Measurements from ENCODE around the gene PRKAR1B. TPM values are rescaled to one million over a fixed set of nuclear protein-coding genes. Genes with fewer than 3 reads are reported as not detected.
A peak's percentile ranks its signal among the peaks of the same experiment; 100 is the strongest.

Gene PRKAR1B
- total RNA-seq, 1 experiment from 2014 or later: 35.3 TPM

DNA sequence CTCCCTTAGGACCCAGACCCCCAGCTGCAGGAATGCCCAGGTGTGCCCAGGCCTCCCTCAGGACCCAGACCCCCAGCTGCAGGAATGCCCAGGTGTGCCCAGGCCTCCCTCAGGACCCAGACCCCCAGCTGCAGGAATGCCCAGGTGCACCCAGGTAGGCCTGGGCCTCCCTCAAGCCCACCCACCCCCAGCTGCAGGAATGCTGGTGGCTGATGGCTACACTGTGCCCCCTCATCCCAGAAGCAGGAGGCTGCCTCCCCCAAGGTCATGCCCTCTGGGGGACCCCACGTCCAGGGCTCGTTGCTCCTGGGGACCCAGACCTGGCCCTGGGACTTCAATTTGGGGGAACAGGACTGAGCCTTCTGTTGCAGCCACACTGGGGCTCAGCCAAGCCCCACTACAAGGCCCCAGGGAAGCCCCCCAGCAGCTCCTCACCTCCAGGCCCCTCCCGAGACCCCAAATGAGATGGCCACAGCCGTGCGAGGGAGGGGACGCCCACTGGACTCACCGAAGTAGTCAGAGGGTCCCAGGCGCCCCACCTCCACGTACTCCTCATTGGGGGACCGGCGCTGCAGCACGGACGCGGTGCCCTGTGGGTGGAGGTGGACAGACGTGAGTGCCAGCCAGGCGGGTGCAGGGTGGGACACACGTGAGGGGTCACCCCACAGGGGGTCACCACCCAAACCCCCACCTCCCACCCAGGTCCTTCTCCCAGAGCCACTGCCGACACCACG lies 176.0 kb downstream of the PRKAR1B start:
- no peak for DNase-seq (ENCODE audit: low read depth)
- in situ Hi-C loops (cut with HindIII; ENCODE audit: low pct_unique_long_range_greater_than_20kb, low sequenced_read_pairs): no loop called here

DNA sequence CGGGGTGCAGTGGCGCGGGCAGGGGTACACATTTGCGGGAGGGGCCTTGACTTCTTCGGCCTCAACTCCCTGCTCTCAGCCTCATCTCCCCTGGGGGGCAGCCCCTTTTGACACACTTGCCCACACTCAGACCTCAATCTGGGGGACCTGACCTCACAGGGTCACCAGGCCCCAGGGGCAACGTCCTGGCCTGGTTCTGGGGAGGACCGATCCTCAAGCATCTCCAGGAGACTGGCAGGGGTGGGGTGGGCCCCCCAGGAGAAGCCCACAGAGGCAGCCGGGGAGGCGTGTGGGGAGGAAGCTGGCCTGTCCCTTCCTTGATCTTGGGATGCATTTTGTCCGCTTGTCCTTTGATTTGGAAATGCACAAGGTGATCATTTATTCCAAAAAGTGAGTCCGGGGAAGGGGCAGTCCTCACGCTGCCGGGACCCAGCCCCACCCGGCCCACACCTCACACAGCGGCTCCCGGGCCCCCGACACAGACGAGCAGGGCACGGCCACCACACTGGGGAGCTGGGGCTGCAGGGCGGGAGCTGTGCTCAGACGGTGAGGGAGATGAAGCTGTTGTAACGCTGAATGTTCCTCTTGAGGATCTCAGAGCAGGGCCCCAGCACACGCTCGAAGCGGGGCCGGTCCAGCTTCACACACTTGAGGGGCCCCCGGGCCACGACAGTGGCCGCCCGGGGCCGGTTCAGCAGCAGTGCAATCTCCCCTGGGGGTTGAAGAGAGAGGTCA lies 177.0 kb downstream of the PRKAR1B start:
- in situ Hi-C loops (cut with HindIII; ENCODE audit: low pct_unique_long_range_greater_than_20kb, low sequenced_read_pairs): no loop called here
- DNase-seq (ENCODE audit: low read depth): no peak

DNA sequence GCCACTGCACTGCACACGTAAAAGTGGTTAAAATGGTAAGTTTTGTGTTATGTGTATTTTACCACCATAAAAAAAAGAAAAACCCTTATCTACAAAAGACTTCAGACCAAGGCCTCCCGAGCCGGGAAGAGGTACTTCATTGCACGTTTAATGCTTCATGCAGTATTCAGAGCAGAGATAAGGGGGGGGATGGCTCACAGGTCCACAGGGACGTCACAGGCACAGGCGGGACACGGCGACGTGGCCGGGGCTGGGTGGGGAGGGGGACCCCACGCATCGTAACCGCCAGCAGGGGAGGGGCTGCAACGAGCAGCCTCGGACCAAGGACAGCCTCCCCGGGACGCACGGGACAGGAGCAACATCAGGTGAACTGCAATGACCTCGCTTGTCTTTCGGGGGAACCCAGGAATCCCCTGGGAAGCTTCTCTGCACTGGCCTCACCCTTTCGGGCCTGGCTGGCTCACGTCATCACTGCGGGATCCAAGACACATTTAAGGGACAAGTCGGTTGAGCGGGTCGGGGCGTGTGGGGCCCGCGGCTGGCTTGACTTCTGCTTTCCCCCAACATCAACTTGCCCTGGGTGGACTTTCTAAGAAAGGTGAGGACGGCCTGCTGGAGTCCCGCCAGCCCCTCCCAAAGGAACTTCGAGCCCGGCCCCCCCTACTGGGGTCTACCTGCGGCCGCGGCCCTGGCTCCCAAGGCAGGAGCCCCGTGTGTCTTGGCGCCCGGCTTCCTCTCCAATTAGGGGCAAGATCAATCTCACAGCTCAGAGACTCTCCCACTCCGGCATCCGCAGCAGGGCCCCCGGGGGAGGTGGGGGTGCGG lies 177.8 kb downstream of the PRKAR1B start:
- no peak for DNase-seq (ENCODE audit: low read depth)
- in situ Hi-C loops (cut with HindIII; ENCODE audit: low pct_unique_long_range_greater_than_20kb, low sequenced_read_pairs): no loop called here

DNA sequence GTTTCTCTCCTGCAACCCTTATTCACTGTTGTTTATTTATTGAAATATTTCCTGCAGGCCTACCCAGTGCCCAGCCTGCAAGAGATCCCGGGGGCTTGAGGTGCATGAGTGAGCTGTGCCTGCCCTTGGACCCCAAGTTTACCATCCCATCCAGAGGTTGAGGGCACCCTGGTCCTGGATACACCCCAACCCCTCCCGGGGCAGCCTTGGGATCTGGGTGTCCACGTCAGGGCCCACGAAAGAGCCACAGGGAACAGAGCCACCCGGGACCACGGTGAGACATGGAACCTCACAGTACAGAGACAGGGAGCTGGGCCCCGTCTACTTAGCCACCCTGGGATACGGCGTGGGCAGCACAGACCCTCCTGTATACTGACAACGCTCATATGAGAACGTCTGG lies 178.7 kb downstream of the PRKAR1B start:
- in situ Hi-C loops (cut with HindIII; ENCODE audit: low pct_unique_long_range_greater_than_20kb, low sequenced_read_pairs): no loop called here
- DNase-seq (ENCODE audit: low read depth): no peak

DNA sequence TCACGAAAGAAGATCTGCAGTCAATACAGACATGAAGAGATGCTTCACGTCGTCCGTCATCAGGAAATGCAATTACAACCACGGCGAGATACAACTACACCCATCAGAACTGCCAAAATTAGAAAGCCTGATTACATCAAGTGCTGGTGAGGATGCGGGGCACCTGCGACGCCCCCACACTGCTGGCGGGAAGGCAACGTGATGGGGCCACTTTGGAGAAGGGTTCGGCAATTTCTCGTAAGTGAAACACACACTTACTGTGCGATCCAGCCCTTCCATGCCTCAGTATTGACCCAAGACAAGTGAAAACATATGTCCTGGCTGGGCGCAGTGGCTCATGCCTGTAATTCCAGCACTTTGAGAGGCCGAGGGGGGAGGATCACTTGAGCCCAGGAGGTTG lies 181.6 kb downstream of the PRKAR1B start:
- in situ Hi-C loops (cut with HindIII; ENCODE audit: low pct_unique_long_range_greater_than_20kb, low sequenced_read_pairs): no loop called here
- DNase-seq (ENCODE audit: low read depth): no peak

DNA sequence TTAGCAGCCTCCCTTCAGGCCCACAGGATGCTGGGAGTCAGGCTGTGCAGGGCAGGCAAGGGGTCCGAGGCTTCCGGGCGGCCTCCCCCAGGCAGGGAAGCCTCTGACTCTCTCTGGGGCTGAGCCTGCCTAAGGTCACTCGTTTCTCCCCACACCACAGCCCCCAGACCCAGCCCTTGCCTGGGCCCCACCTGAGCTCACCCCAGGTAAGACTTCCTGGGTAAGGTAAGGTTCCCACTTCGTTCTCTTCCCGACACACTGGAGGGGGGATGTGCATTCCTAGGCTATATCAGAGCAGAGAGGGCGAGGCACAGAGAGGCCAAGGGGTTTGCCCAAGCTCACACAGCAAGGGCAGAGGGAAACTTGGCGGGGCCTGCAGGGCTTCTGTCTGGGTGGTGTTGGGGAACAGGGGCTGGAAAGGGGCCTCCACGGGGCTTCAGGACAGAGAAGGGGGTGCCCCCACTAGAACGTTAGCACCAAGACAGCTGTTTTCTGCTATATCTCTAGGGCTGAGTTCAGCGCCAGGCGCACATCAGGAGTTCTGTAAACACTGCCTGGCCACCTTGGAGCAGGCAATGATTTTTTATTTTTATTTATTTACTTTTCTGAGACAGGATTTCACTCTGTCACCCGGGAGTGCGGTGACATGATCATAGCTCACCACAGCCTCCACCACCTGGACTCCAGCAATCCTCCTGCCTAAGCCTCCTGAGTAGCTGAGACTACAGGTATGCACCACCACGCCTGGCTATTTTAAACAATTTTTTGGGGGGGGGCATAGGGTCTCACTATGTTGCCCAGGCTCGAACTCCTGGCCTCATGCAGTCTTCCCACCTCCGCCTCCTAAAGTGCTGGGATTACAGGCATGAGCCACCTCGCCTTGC lies 182.5 kb downstream of the PRKAR1B start:
- in situ Hi-C loops (cut with HindIII; ENCODE audit: low pct_unique_long_range_greater_than_20kb, low sequenced_read_pairs): no loop called here
- DNase-seq (ENCODE audit: low read depth): no peak

DNA sequence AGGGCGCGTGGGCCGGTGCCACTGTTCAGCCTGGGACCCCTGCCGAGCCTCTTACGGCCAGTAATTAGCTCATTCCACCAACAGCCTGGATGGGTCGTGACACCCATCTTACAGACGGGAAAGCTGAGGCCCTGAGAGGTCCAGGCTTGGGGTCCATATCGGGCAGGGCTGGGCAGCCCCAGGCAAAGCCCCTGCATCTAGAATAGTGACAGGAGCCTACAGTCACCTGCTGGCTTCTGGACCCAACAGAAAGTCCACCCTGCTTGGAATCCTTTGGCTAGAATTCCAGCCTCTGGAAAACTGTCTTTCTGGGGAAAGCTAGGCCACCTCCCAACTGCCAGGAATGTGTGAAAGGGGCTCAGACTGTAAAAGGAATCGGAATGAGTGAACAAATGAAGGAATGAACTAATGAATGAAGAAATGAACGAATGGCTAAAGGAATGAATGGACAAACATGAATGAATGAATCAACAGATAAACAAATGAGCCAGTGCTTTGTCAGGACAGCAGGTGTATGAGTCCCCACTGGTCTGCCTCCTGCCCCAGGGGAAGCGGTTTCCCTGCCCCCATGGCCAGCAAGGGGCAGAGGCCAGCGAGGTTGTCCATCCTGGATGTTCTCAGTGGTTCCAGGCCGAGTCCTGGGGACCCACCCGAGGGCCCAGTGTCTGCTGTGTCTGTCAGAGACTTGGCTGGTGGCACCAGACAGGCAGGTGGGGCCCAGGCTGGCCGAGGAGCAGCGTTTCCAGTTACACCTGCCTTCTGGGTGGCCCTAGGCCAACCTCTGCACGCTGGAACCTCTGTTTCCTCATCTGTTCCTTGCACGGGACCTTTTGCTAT lies 183.4 kb downstream of the PRKAR1B start:
- in situ Hi-C loops (cut with HindIII; ENCODE audit: low pct_unique_long_range_greater_than_20kb, low sequenced_read_pairs): no loop called here

DNA sequence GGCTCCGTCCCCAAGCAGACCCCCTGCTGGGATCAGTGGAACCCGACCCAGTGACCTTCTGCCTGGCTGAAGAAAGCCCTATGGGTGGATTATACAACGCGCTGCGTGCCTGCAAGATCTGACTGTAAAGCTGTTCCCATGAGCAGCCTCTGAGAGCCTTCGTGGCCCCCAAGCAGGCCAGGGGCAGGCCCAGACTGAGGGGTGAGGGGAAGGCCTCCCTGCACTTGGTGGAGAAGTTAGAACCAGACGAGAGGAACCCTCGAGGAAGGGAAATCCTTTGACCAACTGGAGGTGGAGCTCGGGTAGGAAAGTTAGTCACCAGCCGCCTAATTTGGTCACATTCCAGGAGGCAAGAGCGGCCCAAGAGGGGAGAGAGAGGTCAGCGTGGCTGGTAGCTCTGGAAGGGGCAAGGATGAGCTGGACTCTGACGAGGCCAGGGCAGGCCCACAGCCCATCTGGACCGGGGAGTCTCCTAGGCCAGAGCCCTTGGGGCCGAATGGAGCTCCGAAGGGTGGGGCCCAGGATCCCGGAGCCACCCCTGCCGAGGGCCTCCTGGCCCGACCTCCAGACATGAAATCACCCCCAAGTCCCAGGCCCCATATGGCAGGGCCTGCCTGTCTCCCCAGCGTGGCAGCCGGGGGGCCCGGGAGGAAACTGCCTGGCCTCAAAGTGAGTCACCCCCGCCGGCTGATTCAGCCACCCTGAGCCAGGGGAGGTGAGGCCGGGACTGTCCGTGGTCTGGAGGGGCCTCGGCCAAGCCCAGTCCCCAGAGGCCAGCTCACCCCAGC lies 184.2 kb downstream of the PRKAR1B start:
- in situ Hi-C loops (cut with HindIII; ENCODE audit: low pct_unique_long_range_greater_than_20kb, low sequenced_read_pairs): no loop called here
- peak; percentile 87 for DNase-seq (ENCODE audit: low read depth)

More for the DNA sequence above, 183.4 kb downstream of the PRKAR1B start:
- DNase-seq (ENCODE audit: low read depth): no peak

DNA sequence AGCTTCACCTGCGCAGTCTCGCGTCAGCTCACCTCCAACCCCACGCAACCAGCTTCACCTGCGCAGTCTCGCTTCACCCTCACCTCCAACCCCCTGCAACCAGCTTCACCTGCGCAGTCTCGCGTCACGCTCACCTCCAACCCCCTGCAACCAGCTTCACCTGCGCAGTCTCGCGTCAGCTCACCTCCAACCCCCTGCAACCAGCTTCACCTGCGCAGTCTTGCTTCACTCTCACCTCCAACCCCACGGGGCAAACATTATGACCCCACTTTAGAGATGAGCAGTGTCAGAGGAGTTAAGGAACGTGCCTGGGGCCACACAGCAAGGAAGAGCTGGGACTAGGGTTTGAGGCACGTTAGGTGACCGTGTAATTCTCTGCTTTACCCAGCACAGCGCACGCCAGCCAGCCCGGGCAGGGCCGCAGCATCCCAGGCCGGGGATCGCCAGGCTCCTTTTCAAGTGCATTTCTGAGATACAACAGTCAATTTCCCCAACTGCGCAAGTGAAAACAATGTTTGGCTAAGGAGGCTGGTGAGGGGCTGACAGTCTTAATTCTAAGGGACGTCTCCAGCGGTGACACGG lies 184.9 kb downstream of the PRKAR1B start:
- DNase-seq (ENCODE audit: low read depth): no peak
- in situ Hi-C loops (cut with HindIII; ENCODE audit: low pct_unique_long_range_greater_than_20kb, low sequenced_read_pairs): no loop called here

DNA sequence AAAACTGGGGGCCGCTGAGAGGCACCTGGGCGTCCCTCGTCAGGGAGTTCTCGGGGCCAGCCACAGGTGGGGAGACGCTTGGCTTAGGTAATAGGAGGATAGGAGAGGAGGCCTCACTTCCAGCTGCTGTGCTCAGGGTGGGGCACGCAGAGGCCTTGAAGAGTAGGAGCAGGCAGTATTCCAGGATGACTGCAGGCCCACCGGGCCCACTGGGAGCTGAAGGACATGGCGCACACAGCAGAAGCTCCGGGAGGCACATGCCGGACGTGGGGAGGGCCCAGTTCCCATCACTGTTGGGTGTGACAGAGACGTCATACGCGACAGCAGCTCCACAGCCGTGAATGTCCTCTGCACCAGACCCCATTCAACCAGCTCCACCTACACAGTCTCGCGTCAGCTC lies 185.4 kb downstream of the PRKAR1B start:
- in situ Hi-C loops (cut with HindIII; ENCODE audit: low pct_unique_long_range_greater_than_20kb, low sequenced_read_pairs): no loop called here
- DNase-seq (ENCODE audit: low read depth): no peak

DNA sequence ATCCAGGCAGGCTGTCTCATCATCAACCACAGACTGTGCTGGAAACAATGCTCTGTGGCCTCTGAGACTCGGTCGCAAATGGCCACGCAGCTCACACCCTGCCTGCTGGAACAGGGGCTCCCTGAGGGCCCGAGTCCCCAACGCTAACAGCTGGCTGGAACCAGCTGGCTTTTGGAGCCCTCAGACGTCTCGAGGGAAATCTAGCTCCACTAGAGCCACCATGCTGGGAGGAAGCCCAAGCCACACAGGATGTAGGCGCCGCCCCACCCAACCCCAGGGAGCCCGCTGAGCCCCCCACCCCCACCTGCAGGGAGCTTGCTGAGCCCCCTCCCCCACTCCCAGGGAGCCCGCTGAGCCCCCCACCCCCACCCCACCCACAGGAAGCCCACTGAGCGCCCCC lies 186.1 kb downstream of the PRKAR1B start:
- in situ Hi-C loops (cut with HindIII; ENCODE audit: low pct_unique_long_range_greater_than_20kb, low sequenced_read_pairs): no loop called here
- DNase-seq (ENCODE audit: low read depth): no peak

DNA sequence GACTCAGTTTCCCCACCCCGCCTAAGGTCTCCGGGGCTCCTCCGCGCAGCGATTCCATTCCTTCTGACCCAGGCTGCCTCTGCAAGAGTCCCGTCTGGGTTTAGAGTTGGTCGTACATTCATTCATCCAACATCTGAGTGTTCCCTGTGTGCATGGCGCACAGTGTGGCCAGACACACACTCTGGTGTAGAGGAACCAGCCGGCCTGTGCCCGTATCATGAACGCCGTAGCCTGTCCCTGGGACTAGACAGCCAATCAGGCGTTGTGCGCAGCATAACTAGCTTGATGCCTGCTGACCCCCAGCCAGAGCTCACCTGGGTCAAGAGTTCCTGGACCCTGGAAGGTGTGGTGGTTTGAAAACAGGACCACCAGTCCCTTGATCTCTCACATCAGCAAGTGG lies 186.5 kb downstream of the PRKAR1B start:
- no peak for DNase-seq (ENCODE audit: low read depth)
- in situ Hi-C loops (cut with HindIII; ENCODE audit: low pct_unique_long_range_greater_than_20kb, low sequenced_read_pairs): no loop called here

DNA sequence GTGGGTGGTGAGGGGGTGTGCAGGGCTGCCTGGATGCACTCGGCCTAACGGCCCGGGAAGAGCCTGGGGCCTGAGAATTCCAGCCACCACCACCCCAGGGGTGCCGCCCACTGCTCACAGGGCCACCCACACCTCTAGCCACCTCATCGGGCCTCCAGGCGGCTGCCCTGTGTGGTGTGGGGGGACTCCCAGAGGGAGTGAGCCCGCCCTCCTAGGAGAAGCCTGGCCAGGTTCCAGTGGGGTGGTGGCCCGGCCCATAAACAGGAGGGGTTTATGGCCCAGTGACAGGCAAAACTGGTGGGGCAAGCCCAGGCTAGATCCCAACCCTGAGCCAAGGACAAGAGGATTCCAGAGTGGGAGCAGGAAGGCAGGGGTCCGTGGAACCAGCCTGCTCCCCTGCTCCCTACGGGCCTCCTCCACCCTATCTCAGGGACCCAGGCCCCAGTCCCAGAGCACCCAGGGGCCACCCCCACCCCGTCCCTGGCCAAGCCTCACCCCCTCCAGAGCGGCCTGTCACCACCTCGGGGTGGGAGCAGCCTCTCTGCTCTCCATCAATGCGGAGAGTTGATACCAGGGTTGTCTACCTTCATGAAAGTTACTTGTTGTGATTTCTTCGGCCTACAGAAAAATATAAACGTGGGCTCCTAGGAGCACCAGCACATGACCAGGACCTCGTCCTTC lies 187.2 kb downstream of the PRKAR1B start:
- DNase-seq (ENCODE audit: low read depth): peak; percentile 99
- in situ Hi-C loops (cut with HindIII; ENCODE audit: low pct_unique_long_range_greater_than_20kb, low sequenced_read_pairs): no loop called here

DNA sequence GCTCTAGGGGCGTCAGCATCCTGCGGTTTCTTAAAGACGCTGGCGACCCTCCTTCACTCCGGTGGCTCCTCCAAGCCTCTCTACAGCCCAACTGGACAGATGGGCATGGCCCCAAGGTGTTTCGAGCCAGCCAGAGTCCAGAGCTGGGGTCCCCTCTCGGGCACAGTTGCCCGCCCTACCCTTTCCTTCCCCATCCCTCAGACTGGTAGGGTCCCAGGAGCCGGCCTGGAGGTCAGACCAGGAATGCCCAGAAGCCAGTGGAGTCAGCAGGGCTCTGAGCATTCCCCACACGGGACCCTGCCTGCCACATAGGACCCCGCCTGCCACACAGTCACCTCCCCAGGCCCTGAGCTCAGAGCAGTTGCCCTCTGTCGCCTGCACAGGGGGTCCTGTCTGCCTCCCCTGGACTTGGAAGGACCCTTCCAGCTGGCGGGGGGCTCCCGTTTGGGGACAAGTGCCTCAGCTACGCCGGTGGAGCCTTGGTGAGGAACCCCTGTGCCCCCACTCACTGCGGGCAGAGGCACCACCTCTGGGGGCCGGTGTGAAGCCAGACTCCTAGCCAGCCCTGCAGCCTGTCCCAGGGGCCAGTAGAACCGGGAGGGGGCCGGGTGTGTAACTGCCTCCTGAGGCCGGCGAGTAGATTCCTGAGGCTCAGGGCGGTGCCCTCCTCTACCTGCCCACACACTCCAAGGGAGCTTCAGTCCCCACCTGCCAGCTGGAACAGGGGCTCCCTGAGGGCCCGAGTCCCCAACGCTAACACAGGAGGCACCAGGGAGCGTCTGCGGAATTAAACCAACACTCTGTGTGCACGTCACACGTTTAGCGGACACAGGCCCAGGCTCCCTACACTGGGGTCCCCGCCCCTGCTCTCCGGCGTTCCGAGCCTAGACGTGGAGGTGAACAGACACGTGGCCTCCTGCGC lies 188.1 kb downstream of the PRKAR1B start:
- in situ Hi-C loops (cut with HindIII; ENCODE audit: low pct_unique_long_range_greater_than_20kb, low sequenced_read_pairs): no loop called here
- no peak for DNase-seq (ENCODE audit: low read depth)

Data from Caki2 (cell line).